Suprapubic skin (tissue), 3 donors: Measurements from ENCODE around the gene CYB561.

Experiments used
- CTCF ChIP-seq, 2 donors: fragments of 200-600 bp in 1 of 2; fragments of 450-650 bp in 1 of 2; sonication (generic) in 1 of 2; IDR thresholded peaks; one replicate each; pipeline ENCODE4 v1.5.1; 2016 to 2019; ENCODE audit warnings: antibody characterized with exemption in 2 of 2, mild to moderate bottlenecking in 1 of 2, moderate library complexity in 1 of 2
- POLR2AphosphoS5 ChIP-seq, 3 donors: sonication (generic); formaldehyde crosslinking; IDR thresholded peaks; one replicate each; pipeline ENCODE4 v1.6.1; 2017; ENCODE audit warnings: antibody characterized with exemption in 3 of 3

- TF ChIP-seq POLR2AphosphoS5 (IDR thresholded peaks at IDR 0.05) (no peak), CTCF (IDR thresholded peaks at IDR 0.05) (no peak)
These were observed 36.4 kb upstream of the CYB561 start for GRCh38 chr17:63482509-63482908.
